ENCODE measurements around the gene ID3.

- TF ChIP-seq CTCF (IDR thresholded peaks at IDR 0.05) (no peak), ZFX (IDR thresholded peaks at IDR 0.05; ENCODE audit: borderline replicate concordance) (no peak)
Measured at GRCh38 chr1:23593556-23594148, 34.4 kb upstream of the ID3 start.
